Gastrocnemius medialis (tissue), 4 donors: Measurements from ENCODE around the gene FSD2. TPM values are rescaled to one million over a fixed set of nuclear protein-coding genes. Genes with fewer than 3 reads are reported as not detected.

Source experiments
- ATAC-seq, 2 donors: fragments of 150-250 bp; one replicate each; pipeline ENCODE4 v1.9.1; 2016
- DNase-seq, 2 donors: peaks; one replicate each; pipeline ENCODE4 v3.0.0-alpha.2; 2019
- H3K27ac ChIP-seq, 4 donors: fragments of 200-600 bp; sonication (generic); 1 replicate in 1 of 4; 2 replicates in 3 of 4; pipeline ENCODE4 v1.5.1; 2016 to 2018; ENCODE audit warnings: mild to moderate bottlenecking in 2 of 4, moderate library complexity in 1 of 4
- H3K27me3 ChIP-seq, 3 donors: fragments of 200-600 bp; sonication (generic) in 2 of 3; 1 replicate in 1 of 3; 2 replicates in 2 of 3; pipeline versions ENCODE4 v1.5.1 to v1.6.0; 2016 to 2019; ENCODE audit warnings: mild to moderate bottlenecking in 1 of 3, moderate library complexity in 1 of 3
- H3K36me3 ChIP-seq, 2 donors: fragments of 200-600 bp; sonication (generic) in 1 of 2; one replicate each; pipeline ENCODE4 v1.5.1; 2017 to 2018
- H3K4me1 ChIP-seq, 2 donors: fragments of 200-600 bp; sonication (generic) in 1 of 2; one replicate each; pipeline ENCODE4 v1.5.1; 2016 to 2017; ENCODE audit warnings: mild to moderate bottlenecking in 2 of 2
- H3K4me3 ChIP-seq, 4 donors: fragments of 200-600 bp; sonication (generic) in 3 of 4; 1 replicate in 1 of 4; 2 replicates in 3 of 4; pipeline ENCODE4 v1.5.1; 2016 to 2019; ENCODE audit warnings: mild to moderate bottlenecking in 2 of 4
- H3K9me3 ChIP-seq, 3 donors: fragments of 200-600 bp; sonication (generic) in 2 of 3; 1 replicate in 1 of 3; 2 replicates in 2 of 3; pipeline ENCODE4 v1.5.1; 2016 to 2019
- POLR2A ChIP-seq, 2 donors: fragments of 450-650 bp; IDR thresholded peaks; one replicate each; pipeline ENCODE4 v1.6.1; 2017; ENCODE audit warnings: antibody characterized with exemption in 2 of 2, mild to moderate bottlenecking in 2 of 2, moderate library complexity in 2 of 2
- in situ Hi-C, 4 donors: fragments of 200-750 bp; cut with MboI; loops; one replicate each; pipeline versions ENCODE4 v1.15.0 to v1.8.0; 2017; ENCODE audit warnings: low sequenced_read_pairs in 4 of 4
- intact Hi-C: fragments of 100-400 bp; cut with DNase I; formaldehyde crosslinking; loops from one replicate; pipeline ENCODE4 v1.15.1; 2023; ENCODE audit warnings: low total_unique reads
- total RNA-seq, 4 donors: library from RNA; depleted of rRNA; stranded (reverse); fragments of >200 nt; gene quantifications; one replicate each; pipeline versions ENCODE4 v1.1.0 to v1.2.3, GENCODE V29; 2016
- TF ChIP-seq, protein P1 (sequence below), 5 experiments: fragments of 450-650 bp in 3 of 5; fragments of 200-600 bp in 2 of 5; sonication (generic) in 2 of 5; IDR thresholded peaks in 4 of 5; conservative IDR thresholded peaks in 1 of 5; 1 replicate in 4 of 5; 2 replicates in 1 of 5; pipeline ENCODE4 v1.5.1; 2016 to 2019; ENCODE audit warnings: antibody characterized with exemption in 5 of 5, mild to moderate bottlenecking in 3 of 5, moderate library complexity in 3 of 5

Gene FSD2
- total RNA-seq, 4 donors from 2014 or later, result 3.9 to 18.5 (median 6.6) TPM

DNA sequence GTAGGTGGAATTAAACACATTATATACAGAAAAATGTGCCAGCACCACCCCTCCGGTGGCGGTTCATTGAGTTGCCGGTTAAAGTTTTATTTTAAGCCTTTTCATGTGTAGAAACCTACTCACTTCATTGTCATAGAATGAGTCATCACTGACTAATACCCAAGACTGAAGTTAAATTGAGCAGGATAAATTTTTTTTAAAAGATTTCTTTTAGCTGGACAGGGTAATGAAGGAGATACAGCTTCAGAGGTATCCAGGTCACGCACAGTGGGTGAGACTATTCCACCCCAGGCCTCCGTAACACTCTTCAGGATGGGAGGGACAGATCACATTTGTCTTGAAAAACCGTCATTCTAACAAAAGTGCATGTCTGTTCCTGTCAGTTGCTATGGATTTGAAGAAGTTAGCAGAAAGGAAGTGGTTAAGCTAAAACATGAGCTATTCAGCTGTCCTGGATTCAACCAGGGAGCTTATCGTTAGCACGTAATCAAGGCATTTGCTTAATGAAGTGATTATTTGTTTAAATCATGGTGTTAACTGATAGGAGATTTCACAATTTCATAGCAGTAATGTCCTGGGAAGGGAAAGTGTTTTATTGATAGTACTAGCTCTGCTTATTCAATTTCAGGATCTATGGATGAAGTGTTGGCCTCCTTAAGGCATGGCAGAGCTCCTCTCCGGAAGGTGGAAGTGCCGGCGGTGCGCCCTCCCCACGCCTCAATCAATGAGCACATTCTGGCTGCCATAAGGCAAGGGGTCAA, 26.9 kb upstream of the FSD2 start:
- intact Hi-C loops, result no loop called here
- Histone ChIP-seq H3K9me3 (no peaks in the 10 kb centered on the region), H3K4me1 (no peaks in the 10 kb centered on the region), H3K27me3 (no peaks in the 10 kb centered on the region), H3K4me3 (no peak overlapping the region), H3K36me3 (peaks cover 0 to 98% of the 10 kb centered on the region in 2 donors), H3K27ac (peak overlapping the region in 3 of 4 donors; percentile 21 to 60 (median 50))
- TF ChIP-seq POLR2A (IDR thresholded peaks at IDR 0.05), result no peak
- TF ChIP-seq, protein P1, sequence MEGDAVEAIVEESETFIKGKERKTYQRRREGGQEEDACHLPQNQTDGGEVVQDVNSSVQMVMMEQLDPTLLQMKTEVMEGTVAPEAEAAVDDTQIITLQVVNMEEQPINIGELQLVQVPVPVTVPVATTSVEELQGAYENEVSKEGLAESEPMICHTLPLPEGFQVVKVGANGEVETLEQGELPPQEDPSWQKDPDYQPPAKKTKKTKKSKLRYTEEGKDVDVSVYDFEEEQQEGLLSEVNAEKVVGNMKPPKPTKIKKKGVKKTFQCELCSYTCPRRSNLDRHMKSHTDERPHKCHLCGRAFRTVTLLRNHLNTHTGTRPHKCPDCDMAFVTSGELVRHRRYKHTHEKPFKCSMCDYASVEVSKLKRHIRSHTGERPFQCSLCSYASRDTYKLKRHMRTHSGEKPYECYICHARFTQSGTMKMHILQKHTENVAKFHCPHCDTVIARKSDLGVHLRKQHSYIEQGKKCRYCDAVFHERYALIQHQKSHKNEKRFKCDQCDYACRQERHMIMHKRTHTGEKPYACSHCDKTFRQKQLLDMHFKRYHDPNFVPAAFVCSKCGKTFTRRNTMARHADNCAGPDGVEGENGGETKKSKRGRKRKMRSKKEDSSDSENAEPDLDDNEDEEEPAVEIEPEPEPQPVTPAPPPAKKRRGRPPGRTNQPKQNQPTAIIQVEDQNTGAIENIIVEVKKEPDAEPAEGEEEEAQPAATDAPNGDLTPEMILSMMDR (IDR thresholded peaks at IDR 0.05 in 4 of 5, conservative IDR thresholded peaks at IDR 0.05 in 1 of 5), result no peak
- peak; percentile 16 to 39 for ATAC-seq
- in situ Hi-C loops, result no loop called here
- DNase-seq, result no peak

DNA sequence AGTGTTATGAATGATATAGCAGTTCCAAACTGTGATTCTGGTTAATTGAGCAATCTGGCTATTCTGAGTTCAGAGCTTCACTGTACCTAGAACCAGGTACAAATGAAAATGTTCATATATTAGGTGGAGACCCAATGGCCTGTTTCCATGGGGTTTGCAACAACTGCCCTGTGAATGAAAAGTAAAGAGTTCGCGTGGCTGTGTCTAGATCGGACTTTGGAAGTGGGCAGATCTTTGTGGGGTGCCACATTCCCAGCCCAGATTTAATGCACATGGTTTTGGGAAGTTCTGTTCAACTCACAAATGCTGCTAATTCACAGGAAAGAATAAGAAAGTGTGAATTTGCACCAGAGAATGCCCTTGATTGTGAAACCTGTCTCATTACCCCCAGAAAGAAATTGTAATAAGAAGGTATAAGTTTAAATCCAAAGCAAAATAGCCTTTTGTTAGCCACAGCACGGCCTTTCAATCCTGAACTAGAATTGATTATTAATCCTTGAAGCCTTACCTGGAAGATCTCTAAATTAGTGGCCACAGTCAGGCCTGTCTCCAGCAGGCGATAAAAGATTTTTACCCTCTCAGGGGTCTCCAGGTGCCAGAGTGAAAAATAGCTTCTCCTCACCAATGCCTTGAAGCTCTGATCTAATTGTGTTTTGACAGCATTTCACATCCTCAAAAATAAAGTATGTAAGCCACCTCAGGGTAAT, 26.2 kb upstream of the FSD2 start:
- no peaks in the 10 kb centered on the region for H3K9me3 ChIP-seq
- no peak overlapping the region for H3K4me3 ChIP-seq
- peaks cover 0 to 98% of the 10 kb centered on the region in 2 donors for H3K36me3 ChIP-seq
- no peaks in the 10 kb centered on the region for H3K4me1 ChIP-seq
- TF ChIP-seq, protein P1 (IDR thresholded peaks at IDR 0.05 in 4 of 5, conservative IDR thresholded peaks at IDR 0.05 in 1 of 5), result no peak
- TF ChIP-seq POLR2A (IDR thresholded peaks at IDR 0.05), result no peak
- in situ Hi-C loops (no loop called here), intact Hi-C loops (no loop called here)
- peak overlapping the region in 3 of 4 donors; percentile 21 to 60 (median 50) for H3K27ac ChIP-seq
- no peaks in the 10 kb centered on the region for H3K27me3 ChIP-seq
- ATAC-seq (no peak), DNase-seq (no peak)

DNA sequence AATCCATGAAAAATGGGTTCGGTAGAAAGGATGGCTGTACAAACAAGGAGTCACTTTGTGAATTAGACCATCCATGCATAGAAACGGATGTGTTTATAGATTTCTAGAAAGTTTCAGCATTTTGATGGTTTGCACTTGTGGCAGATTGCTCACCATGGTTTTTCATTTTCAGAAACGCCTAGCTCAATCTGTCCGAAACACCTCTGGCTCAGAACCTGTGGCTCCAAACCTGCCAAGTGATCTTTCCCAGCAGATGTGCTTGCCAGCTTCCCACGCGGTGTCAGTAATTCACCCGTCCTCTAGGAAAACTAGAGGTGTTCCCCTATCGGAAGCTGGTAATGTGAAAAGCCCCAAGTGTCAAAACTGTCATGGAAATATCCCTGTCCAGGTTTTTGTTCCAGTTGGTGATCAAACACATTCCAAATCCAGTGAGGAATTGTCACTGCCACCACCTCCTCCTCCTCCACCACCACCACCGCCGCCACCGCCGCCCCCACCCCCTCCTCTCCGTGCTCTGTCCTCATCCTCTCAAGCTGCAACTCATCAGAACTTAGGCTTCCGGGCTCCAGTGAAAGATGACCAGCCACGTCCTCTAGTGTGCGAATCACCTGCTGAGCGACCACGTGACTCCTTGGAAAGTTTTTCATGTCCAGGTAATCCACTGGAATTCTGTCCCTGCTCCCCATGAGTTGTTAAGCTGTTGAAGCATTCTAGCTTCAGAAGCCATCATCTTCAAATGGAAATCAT, 24.7 kb upstream of the FSD2 start:
- no peak for ATAC-seq
- in situ Hi-C loops (no loop called here), intact Hi-C loops (no loop called here)
- H3K4me3 ChIP-seq, result no peak overlapping the region
- H3K27me3 ChIP-seq, result no peaks in the 10 kb centered on the region
- no peaks in the 10 kb centered on the region for H3K4me1 ChIP-seq
- H3K27ac ChIP-seq, result peak overlapping the region in 2 of 4 donors; percentile 46 to 60
- TF ChIP-seq, protein P1 (IDR thresholded peaks at IDR 0.05 in 4 of 5, conservative IDR thresholded peaks at IDR 0.05 in 1 of 5), result no peak
- no peak for TF ChIP-seq POLR2A (IDR thresholded peaks at IDR 0.05)
- peaks cover 0 to 98% of the 10 kb centered on the region in 2 donors for H3K36me3 ChIP-seq
- DNase-seq, result no peak
- no peaks in the 10 kb centered on the region for H3K9me3 ChIP-seq

DNA sequence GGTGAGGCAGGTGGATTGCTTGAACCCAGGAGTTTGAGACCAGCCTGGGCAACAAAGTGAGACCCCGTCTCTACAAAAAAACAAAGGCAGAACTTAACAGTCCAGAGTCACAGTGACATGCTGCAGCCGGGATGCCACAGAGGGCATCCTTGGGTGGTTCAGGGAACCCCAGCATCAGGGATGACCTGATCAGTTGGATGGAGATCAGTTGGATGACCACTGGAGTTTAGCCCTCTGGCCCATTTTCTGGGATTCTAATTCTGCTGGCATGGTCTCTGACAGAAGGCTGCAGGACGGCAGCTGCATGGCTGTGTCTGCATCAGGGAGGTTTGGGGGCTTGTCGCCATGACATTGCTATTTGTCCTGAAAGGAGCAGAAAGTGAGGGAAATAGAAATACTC, 23.4 kb upstream of the FSD2 start:
- H3K4me1 ChIP-seq, result no peaks in the 10 kb centered on the region
- no peaks in the 10 kb centered on the region for H3K9me3 ChIP-seq
- no peak overlapping the region for H3K27ac ChIP-seq
- DNase-seq (no peak), ATAC-seq (no peak)
- peaks cover 0 to 98% of the 10 kb centered on the region in 2 donors for H3K36me3 ChIP-seq
- H3K4me3 ChIP-seq, result no peak overlapping the region
- intact Hi-C loops (no loop called here), in situ Hi-C loops (no loop called here)
- H3K27me3 ChIP-seq, result no peaks in the 10 kb centered on the region
- TF ChIP-seq POLR2A (IDR thresholded peaks at IDR 0.05), result no peak
- TF ChIP-seq, protein P1 (IDR thresholded peaks at IDR 0.05 in 4 of 5, conservative IDR thresholded peaks at IDR 0.05 in 1 of 5), result no peak
